SW 1271 (cell line): ENCODE results near the gene NXN.
"Not testable (repeated sequence)": the region's sequence is repeated elsewhere in the genome, so short reads cannot be mapped to it uniquely, and the experiment has no call there.

ENCODE experiments used
- DNase-seq, 2 experiments: peaks; one replicate each; lab custom pipeline; 2025; lab: John Stamatoyannopoulos, UW

Gene NXN

DNA sequence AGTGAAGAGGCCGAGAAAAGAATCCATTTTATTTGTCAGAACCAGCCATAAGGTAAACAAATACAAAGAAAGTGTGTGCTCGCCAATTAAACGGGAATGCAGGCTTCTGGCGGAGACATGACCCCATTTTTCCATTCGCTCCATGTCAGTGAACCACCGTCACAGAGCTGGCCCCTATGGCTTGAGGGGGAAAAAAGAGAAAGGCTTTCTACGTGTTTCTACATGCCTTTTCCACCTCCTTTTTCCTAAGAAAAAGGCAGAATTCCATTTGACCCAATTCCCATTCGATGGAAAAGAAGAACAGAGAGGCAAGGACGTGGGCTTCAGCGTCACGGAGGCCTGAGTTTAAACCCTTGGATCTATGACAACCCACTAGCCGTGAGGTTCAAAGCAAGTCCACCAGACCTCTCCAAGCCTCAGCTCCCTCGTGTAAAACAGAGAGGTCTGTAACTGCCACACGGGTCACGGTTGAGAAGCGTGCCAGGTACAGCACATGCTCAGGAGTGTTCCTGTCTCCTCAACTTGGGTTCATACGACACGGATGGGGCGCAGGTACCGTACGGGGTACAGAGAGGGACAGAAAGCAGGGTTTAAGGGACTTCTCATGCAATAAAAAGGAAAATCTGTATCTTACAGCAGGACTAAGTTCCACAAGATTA lies 91.9 kb downstream of the NXN start:
- no peak for DNase-seq

DNA sequence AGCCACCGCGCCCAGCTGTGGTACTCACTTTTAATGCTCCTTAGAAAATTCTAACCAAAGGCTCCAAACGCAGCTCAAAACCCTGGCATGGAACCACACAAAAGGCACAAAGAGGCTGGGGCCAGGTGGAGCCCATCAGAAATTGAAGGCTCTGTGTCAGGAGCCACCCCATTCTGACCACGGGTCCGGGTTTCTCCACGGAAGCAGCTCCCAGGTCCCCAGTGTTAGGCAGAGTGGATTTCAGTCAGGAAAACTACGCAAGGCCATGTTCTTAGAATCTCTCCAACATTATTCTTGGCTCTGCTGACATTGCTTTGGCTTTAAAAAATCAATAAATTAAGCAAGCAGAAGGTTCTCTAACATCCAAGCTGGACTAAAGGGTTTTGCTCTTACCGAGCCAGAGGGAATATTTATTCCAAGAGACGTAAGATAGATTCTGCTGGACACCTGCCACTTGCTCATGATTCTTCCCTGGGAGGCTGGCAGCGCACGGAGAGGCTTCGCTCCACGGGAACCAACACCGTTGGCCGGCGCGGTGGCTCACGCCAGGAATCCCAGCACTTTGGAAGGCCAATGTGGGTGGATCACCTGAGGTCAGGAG lies 93.5 kb downstream of the NXN start:
- DNase-seq: no peak

DNA sequence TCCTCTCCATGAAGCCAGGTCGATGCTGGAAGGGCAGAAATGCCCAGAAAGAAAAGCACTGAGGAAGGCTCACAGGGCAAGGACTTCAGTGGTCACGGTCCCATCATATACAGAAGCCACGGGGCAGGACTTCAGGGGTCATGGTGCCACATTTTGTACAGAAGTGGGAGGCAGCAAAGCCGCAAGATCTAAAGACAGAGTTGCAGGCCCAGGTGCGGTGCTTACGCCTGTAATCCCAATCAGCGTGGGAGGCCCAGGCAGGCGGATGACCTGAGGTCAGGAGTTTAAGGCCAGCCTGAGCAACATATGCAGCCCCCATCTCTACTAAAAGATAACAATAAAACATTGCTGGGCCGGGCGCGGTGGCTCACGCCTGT lies 96.0 kb downstream of the NXN start:
- no peak for DNase-seq

DNA sequence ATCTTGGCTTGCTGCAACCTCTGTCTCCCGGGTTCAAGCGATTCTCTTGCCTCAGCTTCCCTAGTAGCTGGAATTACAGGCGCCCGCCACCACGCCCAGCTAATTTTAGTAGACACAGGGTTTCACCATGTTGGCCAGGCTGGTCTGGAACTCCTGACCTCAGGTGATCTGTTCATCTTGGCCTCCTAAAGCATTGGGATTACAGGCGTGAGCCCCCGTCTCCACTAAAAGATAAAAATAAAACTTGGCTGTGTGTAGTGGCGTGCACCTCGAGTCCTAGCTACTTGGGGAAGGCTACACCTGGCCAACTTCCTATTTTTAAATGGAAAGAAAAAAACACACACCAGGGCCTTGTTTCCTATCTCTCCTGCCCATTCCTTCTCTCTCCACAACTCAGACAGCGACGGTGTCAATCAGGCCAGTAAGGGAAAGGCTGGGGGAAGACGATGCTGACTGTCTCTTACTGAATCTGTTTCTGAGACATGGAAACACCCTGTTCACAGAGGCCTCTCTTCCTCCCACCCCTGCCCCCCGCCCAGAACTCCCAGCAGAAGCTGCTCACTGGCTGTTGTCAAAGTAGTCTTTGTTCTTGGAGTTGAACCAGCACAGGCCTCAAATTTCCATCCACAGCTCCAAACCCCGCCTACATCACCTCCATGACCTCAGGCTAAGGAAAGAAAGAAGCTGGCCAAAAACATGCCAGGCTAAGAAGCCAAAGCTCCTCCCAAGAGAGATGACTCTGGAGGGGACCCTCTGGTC lies 96.6 kb downstream of the NXN start:
- DNase-seq: no peak

DNA sequence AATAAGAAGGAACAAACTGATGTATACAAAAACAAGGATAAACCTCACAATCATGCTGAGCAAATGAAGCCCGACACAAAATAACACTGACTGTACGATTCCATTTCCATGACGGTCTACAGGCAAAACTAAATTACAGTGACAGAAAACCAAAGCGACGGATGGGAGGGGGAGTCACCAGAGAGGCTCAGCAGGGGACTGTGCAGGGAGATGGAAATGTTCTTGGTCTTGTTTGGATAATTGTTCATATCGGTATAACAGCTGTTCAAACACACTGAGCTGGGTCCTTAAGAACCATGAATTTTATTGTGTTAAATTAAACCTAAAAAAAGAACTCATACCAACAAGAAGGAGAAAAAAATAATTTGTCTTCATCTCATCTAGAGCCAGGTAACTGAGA lies 97.8 kb downstream of the NXN start:
- DNase-seq: no peak

DNA sequence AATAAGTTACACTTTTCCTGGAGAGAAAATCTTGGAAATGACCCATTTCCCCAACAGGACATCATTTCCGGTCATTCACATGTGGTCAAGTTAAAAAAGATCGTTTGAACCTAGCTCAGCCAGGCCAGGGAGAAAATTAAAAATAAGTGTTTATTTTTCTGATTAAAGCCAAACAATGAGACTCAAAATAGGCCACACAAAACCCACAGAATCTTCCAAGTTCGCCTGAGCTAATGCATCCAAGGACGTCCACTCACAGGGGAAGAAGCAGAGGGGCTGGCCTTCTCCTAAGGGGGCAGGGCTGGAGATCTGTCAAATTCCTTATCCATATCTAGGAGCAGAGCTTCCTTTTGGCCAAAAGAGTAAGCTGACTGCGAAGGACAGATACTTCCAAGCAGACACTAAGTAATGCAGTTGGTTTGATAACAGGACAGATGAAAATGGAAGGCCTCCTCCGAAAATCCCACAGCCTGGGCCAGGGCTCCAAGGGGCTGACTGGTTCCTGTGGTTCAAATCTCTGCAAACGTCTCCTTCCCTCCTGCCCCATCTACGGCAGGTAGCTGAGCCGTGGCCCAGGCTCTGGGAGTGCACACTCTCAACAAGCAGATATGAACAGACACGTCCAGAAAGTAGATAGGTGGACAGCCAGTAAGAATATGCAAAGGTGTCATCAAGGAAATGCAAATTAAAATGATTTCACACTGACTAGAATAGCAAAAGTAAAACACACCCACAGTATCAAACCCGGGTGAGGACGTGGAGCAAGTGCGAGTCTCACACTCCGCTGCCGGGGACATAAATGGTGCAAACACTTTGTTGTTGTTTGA lies 98.9 kb downstream of the NXN start:
- no peak for DNase-seq

DNA sequence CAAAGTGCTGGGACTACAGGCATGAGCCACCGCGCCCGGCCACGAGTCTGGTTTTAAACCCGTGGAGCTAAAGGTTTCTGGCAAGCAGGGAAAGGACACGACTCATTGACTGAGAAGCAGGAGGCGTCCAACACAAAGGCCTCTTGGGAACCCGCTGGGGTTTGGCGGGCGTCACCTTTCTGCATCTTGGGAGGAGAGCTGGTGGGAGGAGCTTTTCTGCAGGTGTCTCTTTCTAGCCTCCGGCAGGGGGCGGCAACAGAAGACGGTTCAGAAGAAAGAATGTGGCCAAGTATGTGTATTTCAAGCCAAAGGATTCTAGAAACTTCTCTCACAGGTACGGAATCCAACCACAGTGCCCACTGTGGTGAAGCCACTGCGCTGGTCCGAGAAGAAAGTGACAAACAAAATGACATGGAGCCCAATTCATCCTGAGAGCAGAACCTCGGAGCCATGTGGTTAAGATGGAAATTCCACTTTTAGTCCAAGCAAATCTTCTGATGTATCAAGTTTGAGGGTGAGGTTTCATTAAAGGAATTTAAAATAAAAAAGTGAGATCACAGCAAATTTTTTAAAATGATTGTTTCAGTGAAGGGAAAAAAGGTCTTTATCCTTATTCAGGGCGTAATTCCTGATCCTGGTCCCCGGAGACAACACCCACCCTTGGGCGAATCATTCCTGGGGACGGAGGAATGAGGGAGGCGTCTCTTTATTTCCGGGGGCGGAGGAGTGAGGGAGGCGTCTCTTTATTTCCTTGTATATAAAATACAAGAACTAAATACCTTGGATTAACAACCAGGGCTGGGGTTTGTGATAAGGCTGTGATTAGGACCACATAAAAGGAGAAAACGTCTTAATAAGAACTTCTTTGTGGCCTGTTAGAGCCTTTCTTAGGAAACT lies 99.8 kb downstream of the NXN start:
- peak in 1 of 2 experiments; percentile 50 for DNase-seq

DNA sequence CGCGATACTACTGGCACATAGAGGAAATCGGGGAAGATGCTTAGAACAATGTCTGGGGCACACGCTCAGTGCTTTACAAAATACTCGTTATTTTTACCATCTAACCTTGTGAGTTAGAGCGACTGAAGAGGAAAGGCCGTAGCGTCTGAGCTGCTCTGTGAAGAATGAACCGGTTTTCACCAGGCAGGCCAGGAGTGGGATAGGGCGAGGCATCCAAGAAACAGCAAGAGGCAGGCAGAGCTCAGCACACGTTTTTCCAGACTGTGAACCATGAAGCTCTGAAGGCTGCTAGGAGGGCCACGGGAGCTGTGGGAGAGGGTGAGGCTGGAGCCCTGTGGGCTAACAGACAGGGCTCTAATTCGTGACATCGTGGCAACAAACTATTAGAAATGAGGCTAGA lies 101.9 kb downstream of the NXN start:
- DNase-seq: no peak

DNA sequence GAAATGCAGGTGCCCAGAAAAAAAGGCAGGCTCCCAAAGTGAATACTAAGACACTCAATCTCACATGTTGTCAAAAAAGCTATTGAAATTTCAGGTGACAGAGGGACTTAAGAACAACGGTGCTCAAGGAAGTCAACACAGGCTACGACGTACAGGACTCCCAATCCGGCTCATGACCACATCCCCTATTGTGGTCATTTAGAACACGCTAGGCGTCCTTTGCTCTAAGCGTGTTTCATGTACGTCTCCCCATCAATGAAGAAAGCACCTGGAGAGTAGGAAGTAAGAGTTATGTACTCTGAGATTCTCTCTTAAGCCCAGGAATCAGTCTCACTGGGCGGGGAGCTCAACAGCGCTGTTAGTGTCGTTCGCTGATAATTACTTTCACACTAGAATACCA lies 103.3 kb downstream of the NXN start:
- DNase-seq: no peak

DNA sequence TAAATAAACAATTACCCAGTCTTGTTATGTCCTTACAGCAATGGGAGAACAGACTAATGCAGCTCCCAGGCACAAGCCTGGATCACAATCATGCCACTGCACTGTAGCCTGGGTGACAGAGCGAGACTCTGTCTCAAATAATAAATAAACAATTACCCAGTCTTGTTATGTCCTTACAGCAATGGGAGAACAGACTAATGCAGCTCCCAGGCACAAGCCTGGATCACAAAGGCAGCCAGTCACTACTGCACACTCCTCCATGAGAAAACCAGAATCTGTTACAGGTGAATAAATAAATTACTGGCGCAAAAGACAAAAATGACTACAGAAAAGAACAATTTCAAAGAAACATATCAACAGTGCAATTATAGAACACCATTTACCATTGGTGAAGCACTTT lies 105.0 kb downstream of the NXN start:
- not testable (repeated sequence) for DNase-seq

DNA sequence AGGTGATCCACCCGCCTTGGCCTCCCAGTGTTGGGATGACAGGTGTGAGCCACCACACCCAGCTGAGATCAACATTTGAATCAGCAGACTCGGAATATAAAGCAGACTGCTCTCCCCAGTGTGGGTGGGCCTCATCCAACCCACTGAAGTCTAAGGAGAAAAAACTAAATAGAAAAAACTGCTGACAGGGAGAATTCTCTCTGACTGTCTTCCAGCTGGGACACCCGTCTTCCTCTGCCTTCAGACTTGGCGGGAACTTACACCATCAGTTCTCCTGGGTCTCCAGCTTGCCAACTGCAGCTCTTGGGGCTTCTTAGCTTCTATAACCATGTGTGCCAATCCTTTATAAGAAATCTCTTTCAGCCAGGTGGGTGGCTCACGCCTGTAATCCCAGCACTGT lies 106.7 kb downstream of the NXN start:
- no peak for DNase-seq

DNA sequence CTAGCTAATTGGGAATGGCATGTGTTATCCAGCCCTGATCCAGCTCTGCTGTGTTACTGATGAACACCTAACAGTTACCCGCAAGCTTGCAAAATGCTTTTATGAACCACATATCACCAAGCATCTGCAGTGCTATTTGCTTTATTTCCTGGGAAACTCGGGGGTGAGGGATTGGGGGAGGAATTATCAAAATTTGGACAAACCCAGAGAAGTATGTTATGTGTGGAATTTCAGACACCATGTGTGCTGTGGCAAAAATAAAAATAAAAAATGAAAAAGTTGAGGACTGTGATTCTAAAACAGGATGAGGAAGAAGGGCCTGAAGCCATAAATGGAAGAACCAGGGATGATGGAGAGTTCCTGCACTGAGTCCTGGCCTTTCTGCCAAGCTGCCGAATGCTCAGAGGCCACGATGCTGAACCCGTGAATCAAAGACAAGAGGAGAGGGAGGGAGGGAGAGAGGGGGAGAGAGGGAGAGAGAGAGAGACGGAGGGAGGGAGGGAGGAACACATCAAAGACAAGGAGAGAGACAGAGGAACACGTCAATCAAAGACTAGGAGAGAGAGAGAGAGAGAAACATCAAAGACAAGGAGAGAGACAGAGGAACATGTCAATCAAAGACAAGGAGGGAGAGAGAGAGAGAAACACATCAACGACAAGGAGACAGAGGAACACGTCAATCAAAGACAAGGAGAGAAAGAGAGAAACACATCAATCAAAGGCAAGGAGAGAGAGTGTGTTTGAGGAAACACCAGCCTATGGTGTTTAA lies 107.6 kb downstream of the NXN start:
- DNase-seq: no peak

DNA sequence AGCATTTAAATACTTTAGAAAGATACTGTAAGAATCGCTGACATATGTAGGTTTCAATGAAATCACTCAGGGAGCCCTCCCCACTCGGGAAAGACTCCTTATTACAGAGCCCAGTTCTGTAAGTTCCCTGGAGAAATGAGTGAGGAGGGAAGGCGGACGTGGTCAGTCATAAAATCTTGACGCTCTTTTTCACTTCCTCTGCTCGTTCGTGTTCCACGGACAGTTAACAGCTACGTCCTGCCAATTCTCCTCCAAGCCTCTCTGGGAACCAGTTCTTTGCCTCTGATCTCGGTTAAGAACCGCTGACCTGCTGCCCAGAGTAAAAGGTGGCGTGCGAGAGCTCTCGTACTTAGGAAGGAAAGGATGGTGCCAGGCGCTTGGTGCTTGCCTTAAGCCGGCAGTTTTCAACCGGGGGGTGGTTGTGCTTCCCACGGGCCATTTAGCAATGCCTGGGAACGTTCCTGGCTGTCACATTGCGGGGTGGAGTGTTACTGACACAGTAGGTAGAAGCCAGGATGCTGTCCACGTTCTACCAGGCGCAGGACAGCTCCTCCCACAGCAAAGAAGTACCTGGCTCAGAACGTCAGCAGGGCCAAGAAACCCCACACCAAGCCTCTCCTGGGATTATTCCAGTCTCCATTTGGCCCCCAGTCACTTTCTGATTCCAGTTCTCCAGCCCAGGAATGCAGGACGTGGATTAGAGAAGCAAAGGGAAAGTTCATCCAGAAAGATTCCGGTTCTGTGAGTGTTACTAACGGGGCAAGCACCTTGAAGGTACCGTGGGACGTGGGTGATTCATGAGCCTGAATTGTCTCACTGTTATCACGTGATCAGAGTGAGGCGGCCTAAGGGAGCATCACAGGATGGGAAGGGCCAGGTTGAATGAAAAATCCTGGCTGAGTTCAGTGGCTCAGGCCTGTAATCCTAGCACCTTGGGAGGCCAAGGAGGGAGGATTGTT lies 109.7 kb downstream of the NXN start:
- DNase-seq: no peak

DNA sequence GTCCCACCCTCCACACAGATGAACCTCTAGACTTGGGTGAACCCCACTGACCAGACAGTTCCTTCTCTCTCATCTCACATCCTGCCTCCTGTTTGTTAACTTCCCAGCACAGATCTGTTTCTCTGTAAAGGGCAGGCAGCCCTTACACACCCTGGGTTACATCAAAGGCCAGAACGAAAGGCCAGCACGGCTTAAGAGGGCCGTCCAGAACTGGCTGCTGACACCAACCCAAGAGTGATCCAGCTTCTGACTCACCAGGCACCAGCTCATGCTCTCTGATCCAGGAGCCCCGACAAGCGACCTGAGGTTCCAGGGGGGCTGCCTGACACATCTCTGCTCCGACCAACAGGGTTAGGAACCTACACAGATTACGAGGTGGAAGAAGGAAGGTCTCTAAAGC lies 110.5 kb downstream of the NXN start:
- no peak for DNase-seq

DNA sequence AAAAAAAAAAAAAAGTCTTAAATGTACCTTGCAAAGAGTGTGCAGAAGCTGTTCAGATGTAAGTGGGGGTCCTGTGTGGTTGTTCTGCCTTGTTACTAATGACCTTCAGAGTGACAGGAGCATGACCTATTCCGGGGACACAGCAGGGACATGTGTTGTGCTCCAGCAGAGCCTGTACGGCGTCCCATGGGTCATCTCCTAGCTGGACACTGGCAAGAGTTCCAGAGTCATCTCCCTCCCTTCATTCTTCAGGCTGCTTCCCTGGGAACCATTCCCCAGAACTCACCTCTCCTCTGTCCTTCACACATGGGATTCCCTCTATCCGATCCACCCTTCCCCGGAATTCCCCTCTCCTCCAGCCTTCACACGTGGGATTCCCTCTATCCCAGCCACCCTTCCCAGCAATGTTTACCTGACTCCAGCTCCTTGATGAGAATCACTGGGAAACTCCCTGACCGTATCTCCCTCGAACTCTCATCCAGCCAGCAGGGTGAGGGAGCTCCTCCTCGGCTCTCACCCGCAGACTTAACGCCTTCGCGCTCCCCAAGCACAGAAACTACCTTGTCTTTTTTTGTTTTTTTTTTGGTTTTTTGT lies 111.6 kb downstream of the NXN start:
- DNase-seq: no peak

DNA sequence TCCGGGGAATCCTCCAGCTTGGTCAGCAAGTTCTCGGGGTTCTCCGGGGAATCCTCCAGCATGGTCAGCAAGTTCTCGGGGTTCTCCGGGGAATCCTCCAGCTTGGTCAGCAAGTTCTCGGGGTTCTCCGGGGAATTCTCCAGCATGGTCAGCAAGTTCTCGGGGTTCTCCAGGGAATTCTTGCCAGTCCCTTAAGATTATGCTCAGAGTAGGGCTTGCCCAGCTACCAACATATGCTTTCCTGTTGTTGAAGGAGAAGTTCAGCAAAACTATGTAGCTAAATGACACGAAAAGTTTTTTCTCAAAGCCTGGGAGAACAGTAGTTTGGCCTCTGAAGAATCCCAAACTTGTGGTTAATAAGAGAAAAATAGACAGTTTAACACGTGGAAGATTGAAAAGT lies 112.3 kb downstream of the NXN start:
- DNase-seq: not testable (repeated sequence)

DNA sequence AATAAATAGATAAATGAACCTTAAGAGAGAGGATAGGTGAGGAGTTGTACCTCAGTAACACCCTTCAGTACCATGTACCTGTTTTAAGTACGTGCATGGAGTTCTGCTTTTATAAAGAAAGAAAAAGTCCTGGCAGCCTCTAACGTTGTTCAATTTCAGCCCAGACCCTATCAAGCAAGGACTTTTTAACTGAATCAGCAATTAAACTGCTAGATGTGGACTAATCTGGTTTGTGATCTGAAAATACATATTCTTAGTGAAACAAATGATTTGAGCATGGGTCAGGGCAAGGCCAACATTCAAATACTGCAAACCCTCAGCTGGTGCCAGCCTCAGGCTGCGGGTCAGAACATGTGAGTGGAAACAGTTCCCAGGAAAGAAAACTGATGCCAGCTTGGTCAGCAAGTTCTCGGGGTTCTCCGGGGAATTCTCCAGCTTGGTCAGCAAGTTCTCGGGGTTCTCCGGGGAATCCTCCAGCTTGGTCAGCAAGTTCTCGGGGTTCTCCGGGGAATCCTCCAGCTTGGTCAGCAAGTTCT lies 112.9 kb downstream of the NXN start:
- no peak for DNase-seq

DNA sequence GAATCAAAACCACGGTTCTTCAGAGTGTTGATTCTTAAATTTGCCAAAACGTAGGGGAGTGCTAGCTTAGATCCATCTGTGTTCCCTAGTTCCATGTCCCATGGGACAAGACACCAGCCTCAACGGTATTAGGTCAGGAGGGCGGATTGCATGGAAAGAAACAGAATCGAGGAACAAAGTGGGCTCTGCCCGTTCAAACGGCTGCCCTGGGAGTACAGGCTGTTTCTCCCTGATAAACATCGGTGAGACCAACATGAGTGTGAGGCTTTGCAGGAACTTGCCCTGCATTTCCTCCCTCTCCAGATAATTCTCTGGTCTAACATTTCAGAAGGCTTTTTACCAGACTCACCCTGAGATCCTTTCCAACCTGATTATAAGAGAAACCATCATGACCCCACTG lies 115.3 kb downstream of the NXN start:
- no peak for DNase-seq

DNA sequence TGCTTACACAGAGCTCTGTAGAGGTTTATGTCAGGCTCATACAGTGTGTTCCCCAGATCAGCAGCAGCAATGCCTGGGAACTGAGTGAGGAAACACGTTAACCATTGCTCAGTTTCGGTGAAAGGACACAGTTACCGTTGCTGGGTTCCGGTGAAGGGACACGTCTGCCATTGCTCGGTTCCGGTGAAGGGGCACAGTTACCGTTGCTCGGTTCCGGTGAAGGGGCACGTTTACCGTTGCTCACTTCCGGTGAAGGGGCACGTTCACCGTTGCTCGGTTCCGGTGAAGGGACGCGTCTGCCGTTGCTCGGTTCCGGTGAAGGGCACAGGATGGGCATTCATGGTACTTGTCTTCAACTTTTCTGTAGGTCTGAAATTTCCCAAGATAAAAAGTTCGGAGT lies 115.7 kb downstream of the NXN start:
- peak; percentile 78 to 82 for DNase-seq
